Adrenal gland (tissue), 5 donors: ENCODE data around the gene ARHGEF4.
"Not testable (repeated sequence)": the region's sequence is repeated elsewhere in the genome, so short reads cannot be mapped to it uniquely, and the experiment has no call there.

Experiments
- CTCF ChIP-seq, 6 experiments: fragments of 450-650 bp in 4 of 6; fragments of 200-600 bp in 2 of 6; sonication (generic) in 1 of 6; IDR thresholded peaks; 1 replicate in 5 of 6; 2 replicates in 1 of 6; pipeline versions ENCODE4 v1.5.1 to v1.8.0; 2016 to 2021; ENCODE audit warnings: antibody characterized with exemption in 6 of 6, mild to moderate bottlenecking in 2 of 6, moderate library complexity in 1 of 6
- POLR2A ChIP-seq, 2 donors: fragments of 450-650 bp; IDR thresholded peaks; one replicate each; pipeline ENCODE4 v1.6.1; 2017; ENCODE audit warnings: antibody characterized with exemption in 2 of 2, mild to moderate bottlenecking in 2 of 2, moderate library complexity in 1 of 2
- donor health status: DM: no; HTN: no; CAD: no.

- TF ChIP-seq POLR2A, CTCF (IDR thresholded peaks at IDR 0.05): not testable (repeated sequence)
These were observed 154.7 kb downstream of the ARHGEF4 start for GRCh38 chr2:130991446-130991845.
